Measurements from ENCODE around the gene SNRPB. TPM values are rescaled to one million over a fixed set of nuclear protein-coding genes. Genes with fewer than 3 reads are reported as not detected.

The SNRPB gene
- total and polyA plus RNA-seq, 2 experiments from 2014 or later = 784 to 785 TPM

- Mint-ChIP-seq H3K36me3 (ENCODE audit: low read depth) (peaks cover 3% of the 10 kb centered on the region; the same call in 1 of the 3 replicates), H3K4me1 (peaks cover 9% of the 10 kb centered on the region), H3K27me3 (ENCODE audit: insufficient read depth, low read depth, poor library complexity) (peaks cover 6% of the 10 kb centered on the region), H3K27ac (no peak overlapping the region), H3K4me3 (no peak overlapping the region), H3K9me3 (no peaks in the 10 kb centered on the region)
- DNase-seq (ENCODE audit: low spot score) (no peak), ATAC-seq (no peak)
- Histone ChIP-seq H2AFZ (no peak overlapping the region), H3F3A (replicated peaks; ENCODE audit: low read depth) (no peaks in the 10 kb centered on the region), H3K36me3 (ENCODE audit: insufficient read depth) (no peaks in the 10 kb centered on the region), H3K27ac (ENCODE audit: low read depth) (no peak overlapping the region), H3K9me2 (ENCODE audit: insufficient read depth) (no peaks in the 10 kb centered on the region), H4K20me1 (replicated peaks; ENCODE audit: insufficient read depth) (no peaks in the 10 kb centered on the region), H3K4me1 (ENCODE audit: insufficient read depth) (no peaks in the 10 kb centered on the region; the same call in 1 of the 2 replicates), H3K4me3 (no peak overlapping the region), H3K4me2 (no peak overlapping the region), H3K79me2 (replicated peaks; ENCODE audit: insufficient read depth) (no peaks in the 10 kb centered on the region), H3K27me3 (ENCODE audit: insufficient read depth) (no peaks in the 10 kb centered on the region)
- TF ChIP-seq EZH2phosphoT487 (IDR thresholded peaks at IDR 0.05; ENCODE audit: unreplicated experiment) (no peak), EZH2 (IDR thresholded peaks at IDR 0.05; ENCODE audit: low read depth, unreplicated experiment) (no peak), JUNB (IDR thresholded peaks at IDR 0.05; ENCODE audit: unreplicated experiment) (no peak), ZNF331 (CRISPR knock-in tag; IDR thresholded peaks at IDR 0.05; ENCODE audit: low read depth) (no peak), ZNF462 (CRISPR knock-in tag; IDR thresholded peaks at IDR 0.05) (no peak), NANOG (IDR thresholded peaks at IDR 0.05; ENCODE audit: borderline replicate concordance) (no peak), POLR2AphosphoS5 (IDR thresholded peaks at IDR 0.05; ENCODE audit: low read depth) (no peak), REST (IDR thresholded peaks at IDR 0.05; ENCODE audit: unreplicated experiment) (no peak), STAT1 (IDR thresholded peaks at IDR 0.05; ENCODE audit: unreplicated experiment) (no peak), CREB1 (CRISPR knock-in tag; IDR thresholded peaks at IDR 0.05; ENCODE audit: low read depth) (no peak), ZNF114 (CRISPR knock-in tag; IDR thresholded peaks at IDR 0.05) (no peak)
- TF ChIP-seq, protein P1, sequence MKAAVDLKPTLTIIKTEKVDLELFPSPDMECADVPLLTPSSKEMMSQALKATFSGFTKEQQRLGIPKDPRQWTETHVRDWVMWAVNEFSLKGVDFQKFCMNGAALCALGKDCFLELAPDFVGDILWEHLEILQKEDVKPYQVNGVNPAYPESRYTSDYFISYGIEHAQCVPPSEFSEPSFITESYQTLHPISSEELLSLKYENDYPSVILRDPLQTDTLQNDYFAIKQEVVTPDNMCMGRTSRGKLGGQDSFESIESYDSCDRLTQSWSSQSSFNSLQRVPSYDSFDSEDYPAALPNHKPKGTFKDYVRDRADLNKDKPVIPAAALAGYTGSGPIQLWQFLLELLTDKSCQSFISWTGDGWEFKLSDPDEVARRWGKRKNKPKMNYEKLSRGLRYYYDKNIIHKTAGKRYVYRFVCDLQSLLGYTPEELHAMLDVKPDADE (IDR thresholded peaks at IDR 0.05) = no peak
- TF ChIP-seq, protein P2, sequence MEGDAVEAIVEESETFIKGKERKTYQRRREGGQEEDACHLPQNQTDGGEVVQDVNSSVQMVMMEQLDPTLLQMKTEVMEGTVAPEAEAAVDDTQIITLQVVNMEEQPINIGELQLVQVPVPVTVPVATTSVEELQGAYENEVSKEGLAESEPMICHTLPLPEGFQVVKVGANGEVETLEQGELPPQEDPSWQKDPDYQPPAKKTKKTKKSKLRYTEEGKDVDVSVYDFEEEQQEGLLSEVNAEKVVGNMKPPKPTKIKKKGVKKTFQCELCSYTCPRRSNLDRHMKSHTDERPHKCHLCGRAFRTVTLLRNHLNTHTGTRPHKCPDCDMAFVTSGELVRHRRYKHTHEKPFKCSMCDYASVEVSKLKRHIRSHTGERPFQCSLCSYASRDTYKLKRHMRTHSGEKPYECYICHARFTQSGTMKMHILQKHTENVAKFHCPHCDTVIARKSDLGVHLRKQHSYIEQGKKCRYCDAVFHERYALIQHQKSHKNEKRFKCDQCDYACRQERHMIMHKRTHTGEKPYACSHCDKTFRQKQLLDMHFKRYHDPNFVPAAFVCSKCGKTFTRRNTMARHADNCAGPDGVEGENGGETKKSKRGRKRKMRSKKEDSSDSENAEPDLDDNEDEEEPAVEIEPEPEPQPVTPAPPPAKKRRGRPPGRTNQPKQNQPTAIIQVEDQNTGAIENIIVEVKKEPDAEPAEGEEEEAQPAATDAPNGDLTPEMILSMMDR (conservative IDR thresholded peaks at IDR 0.05; ENCODE audit: low read depth in 2 of 2) = no peak
Measured at GRCh38 chr20:2480381-2480780, 9.8 kb upstream of the SNRPB start.
